Measurements from ENCODE around the gene PSMB7.

The PSMB7 gene

DNA sequence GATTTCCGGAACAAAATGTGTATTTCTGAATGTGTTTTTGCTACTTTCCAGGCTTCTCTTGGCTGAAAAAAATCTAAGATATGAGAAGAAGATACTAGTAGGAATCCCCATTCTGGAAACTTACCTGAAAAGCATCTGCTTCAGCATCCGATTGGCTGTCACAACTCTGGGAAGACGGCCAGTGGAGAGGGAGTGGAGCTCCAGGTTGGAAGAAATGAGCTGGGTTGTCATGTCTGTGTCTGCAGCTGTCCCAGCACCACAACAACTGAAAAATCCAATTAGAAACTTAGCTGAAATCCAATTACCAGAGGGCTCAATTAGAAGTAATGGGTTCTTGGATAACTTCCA lies 3.0 kb downstream of the PSMB7 start:
- no peaks in the 10 kb centered on the region for H3K27me3 ChIP-seq (ENCODE audit: insufficient read depth, low read length, poor library complexity)
- ATAC-seq (ENCODE audit: insufficient read depth, low read depth), result no peak
- no peak overlapping the region for H2AFZ ChIP-seq (ENCODE audit: low read depth, low read length)
- no peak for DNase-seq
- no peak overlapping the region for H3K9ac ChIP-seq (ENCODE audit: low read depth, low read length)
- H3K4me3 ChIP-seq (ENCODE audit: low read depth in 1 of 2, low read length in 2 of 2), result no peak overlapping the region
- H3K79me2 ChIP-seq (ENCODE audit: insufficient read depth, low read length), result peaks cover 71% of the 10 kb centered on the region
- no peak overlapping the region for H3K27ac ChIP-seq (ENCODE audit: low read length)
- no peak overlapping the region for H3K4me2 ChIP-seq (ENCODE audit: insufficient read depth, low read length)
- peaks cover 36% of the 10 kb centered on the region for H3K4me1 ChIP-seq (ENCODE audit: insufficient read depth, low read length)
- TF ChIP-seq, protein P1, sequence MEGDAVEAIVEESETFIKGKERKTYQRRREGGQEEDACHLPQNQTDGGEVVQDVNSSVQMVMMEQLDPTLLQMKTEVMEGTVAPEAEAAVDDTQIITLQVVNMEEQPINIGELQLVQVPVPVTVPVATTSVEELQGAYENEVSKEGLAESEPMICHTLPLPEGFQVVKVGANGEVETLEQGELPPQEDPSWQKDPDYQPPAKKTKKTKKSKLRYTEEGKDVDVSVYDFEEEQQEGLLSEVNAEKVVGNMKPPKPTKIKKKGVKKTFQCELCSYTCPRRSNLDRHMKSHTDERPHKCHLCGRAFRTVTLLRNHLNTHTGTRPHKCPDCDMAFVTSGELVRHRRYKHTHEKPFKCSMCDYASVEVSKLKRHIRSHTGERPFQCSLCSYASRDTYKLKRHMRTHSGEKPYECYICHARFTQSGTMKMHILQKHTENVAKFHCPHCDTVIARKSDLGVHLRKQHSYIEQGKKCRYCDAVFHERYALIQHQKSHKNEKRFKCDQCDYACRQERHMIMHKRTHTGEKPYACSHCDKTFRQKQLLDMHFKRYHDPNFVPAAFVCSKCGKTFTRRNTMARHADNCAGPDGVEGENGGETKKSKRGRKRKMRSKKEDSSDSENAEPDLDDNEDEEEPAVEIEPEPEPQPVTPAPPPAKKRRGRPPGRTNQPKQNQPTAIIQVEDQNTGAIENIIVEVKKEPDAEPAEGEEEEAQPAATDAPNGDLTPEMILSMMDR (IDR thresholded peaks at IDR 0.05; ENCODE audit: borderline replicate concordance, extremely low read depth, low read length, poor library complexity, severe bottlenecking), result no peak
- no peak for TF ChIP-seq EZH2 (IDR thresholded peaks at IDR 0.05; ENCODE audit: borderline replicate concordance, low read depth, low read length, severe bottlenecking)
- peaks cover 71% of the 10 kb centered on the region for H3K36me3 ChIP-seq (ENCODE audit: insufficient read depth, low read length)
- peaks cover 18% of the 10 kb centered on the region; the same call in 1 of the 2 replicates for H4K20me1 ChIP-seq (ENCODE audit: insufficient read depth, low read length)
- no peaks in the 10 kb centered on the region for H3K9me3 ChIP-seq (ENCODE audit: insufficient read depth, low read length, severe bottlenecking)

DNA sequence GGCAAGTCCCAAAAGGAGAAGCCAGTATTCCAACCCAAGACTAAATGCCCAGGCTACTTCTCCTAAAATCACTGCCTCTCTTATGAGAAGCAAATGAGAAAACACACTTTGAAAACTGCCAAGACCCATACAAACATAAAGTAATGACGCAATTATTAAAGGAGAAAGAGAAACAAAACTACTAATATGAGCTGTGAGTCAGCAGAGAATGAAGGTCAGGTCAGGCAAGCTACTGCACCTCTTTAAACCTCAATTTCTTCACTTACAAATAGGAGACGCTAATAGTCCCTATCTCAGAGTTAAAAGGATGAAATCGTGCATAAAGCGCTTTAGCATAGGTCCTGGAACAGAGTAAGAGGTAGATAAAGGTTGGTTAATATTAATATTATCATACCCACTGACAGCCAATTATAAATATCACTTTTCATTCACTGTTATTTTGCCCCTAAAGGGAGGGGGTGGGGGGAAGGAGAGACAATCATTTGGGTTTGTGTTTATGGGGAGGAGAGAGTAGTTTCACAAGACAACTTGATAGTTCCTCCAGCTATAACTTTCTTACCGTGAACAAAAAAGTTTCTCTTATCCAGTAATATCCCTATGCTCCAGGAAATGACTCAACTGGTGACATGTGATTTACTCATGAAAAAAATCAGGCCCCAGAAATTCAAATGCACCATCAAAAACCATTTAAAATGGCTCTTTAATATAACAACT lies 3.6 kb downstream of the PSMB7 start:
- Histone ChIP-seq H3K79me2 (ENCODE audit: insufficient read depth, low read length) (peaks cover 77% of the 10 kb centered on the region), H4K20me1 (ENCODE audit: insufficient read depth, low read length) (peaks cover 21% of the 10 kb centered on the region; the same call in 1 of the 2 replicates)

DNA sequence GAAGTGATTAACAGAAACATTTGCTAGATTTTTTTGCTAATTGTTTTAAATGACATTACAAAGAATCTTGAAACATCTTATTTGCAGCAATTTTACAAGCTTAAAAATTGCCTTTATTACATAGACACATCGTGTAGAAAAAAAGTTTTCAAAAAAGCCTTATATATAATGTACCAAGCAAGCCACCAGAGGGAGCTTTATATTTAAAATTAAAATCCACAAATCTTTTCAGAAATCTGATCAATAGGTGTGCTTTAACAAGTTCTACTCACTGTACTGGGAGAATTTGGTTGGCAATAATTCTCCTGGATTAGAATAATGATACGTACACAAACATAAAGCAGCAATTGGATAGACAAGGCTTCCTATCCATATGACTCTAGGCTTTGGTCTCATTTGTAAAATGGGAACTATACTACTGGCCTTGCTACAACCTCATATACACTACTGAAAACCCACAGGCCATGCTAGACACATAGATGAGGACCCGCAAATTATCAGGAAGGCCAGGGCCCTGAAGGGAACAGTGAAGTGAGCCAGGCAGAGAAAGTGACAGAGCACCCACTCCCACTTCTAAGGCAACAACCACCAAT lies 4.8 kb downstream of the PSMB7 start:
- no peaks in the 10 kb centered on the region for H3K27me3 ChIP-seq (ENCODE audit: insufficient read depth, low read length, poor library complexity)
- H3K4me2 ChIP-seq (ENCODE audit: insufficient read depth, low read length), result no peak overlapping the region
- H3K9ac ChIP-seq (ENCODE audit: low read depth, low read length), result no peak overlapping the region
- H3K36me3 ChIP-seq (ENCODE audit: insufficient read depth, low read length), result peaks cover 86% of the 10 kb centered on the region
- peaks cover 23% of the 10 kb centered on the region; the same call in 1 of the 2 replicates for H4K20me1 ChIP-seq (ENCODE audit: insufficient read depth, low read length)
- no peak overlapping the region for H3K27ac ChIP-seq (ENCODE audit: low read length)
- no peak for ATAC-seq (ENCODE audit: insufficient read depth, low read depth)
- DNase-seq, result no peak
- H3K79me2 ChIP-seq (ENCODE audit: insufficient read depth, low read length), result peaks cover 85% of the 10 kb centered on the region
- H2AFZ ChIP-seq (ENCODE audit: low read depth, low read length), result no peak overlapping the region
- peaks cover 31% of the 10 kb centered on the region for H3K4me1 ChIP-seq (ENCODE audit: insufficient read depth, low read length)
- no peak overlapping the region for H3K4me3 ChIP-seq (ENCODE audit: low read depth in 1 of 2, low read length in 2 of 2)
- TF ChIP-seq, protein P1 (IDR thresholded peaks at IDR 0.05; ENCODE audit: borderline replicate concordance, extremely low read depth, low read length, poor library complexity, severe bottlenecking), result peak; percentile 39
- TF ChIP-seq EZH2 (IDR thresholded peaks at IDR 0.05; ENCODE audit: borderline replicate concordance, low read depth, low read length, severe bottlenecking), result no peak
- no peaks in the 10 kb centered on the region for H3K9me3 ChIP-seq (ENCODE audit: insufficient read depth, low read length, severe bottlenecking)

More for the DNA sequence above, 3.6 kb downstream of the PSMB7 start:
- Histone ChIP-seq H2AFZ (ENCODE audit: low read depth, low read length) (no peak overlapping the region), H3K9me3 (ENCODE audit: insufficient read depth, low read length, severe bottlenecking) (no peaks in the 10 kb centered on the region), H3K9ac (ENCODE audit: low read depth, low read length) (no peak overlapping the region), H3K27me3 (ENCODE audit: insufficient read depth, low read length, poor library complexity) (no peaks in the 10 kb centered on the region), H3K4me3 (ENCODE audit: low read depth in 1 of 2, low read length in 2 of 2) (no peak overlapping the region), H3K36me3 (ENCODE audit: insufficient read depth, low read length) (peaks cover 76% of the 10 kb centered on the region), H3K27ac (ENCODE audit: low read length) (no peak overlapping the region), H3K4me2 (ENCODE audit: insufficient read depth, low read length) (no peak overlapping the region), H3K4me1 (ENCODE audit: insufficient read depth, low read length) (peaks cover 36% of the 10 kb centered on the region)
- TF ChIP-seq EZH2 (IDR thresholded peaks at IDR 0.05; ENCODE audit: borderline replicate concordance, low read depth, low read length, severe bottlenecking), result no peak
- TF ChIP-seq, protein P1 (IDR thresholded peaks at IDR 0.05; ENCODE audit: borderline replicate concordance, extremely low read depth, low read length, poor library complexity, severe bottlenecking), result no peak
- no peak for ATAC-seq (ENCODE audit: insufficient read depth, low read depth)
- no peak for DNase-seq
